Body of pancreas (tissue), 4 donors: Measurements from ENCODE around the gene GIGYF2.

Experiments
- CTCF ChIP-seq, 7 experiments: fragments of 450-650 bp in 4 of 7; fragments of 200-600 bp in 3 of 7; sonication (generic) in 3 of 7; IDR thresholded peaks; one replicate each; pipeline ENCODE4 v1.5.1; 2016 to 2019; ENCODE audit warnings: antibody characterized with exemption in 7 of 7
- POLR2A ChIP-seq, 3 donors: fragments of 450-650 bp; IDR thresholded peaks; one replicate each; pipeline ENCODE4 v1.6.1; 2016; ENCODE audit warnings: antibody characterized with exemption in 3 of 3, mild to moderate bottlenecking in 2 of 3

GRCh38 chr2:232816657-232817056 lies 119.5 kb downstream of the GIGYF2 start:
- TF ChIP-seq CTCF (IDR thresholded peaks at IDR 0.05) (no peak), POLR2A (IDR thresholded peaks at IDR 0.05) (no peak)
